CD4-positive, alpha-beta T cell treated with Interleukin-17A for 4 hours (primary cell): ENCODE measurements around the gene CCDC57.

Source experiments
- DNase-seq: peaks from one replicate; pipeline ENCODE4 v3.0.0-alpha.2; 2020; ENCODE audit warnings: mixed read lengths

Gene CCDC57

GRCh38 chr17:82234211-82235055 lies 21.8 kb upstream of the CCDC57 start:
- no peak for DNase-seq

- no peak for DNase-seq
Measured at GRCh38 chr17:82232876-82233785, 20.5 kb upstream of the CCDC57 start.

- no peak for DNase-seq
Measured at GRCh38 chr17:82232322-82232820, 19.7 kb upstream of the CCDC57 start.

GRCh38 chr17:82231562-82232321 lies 19.1 kb upstream of the CCDC57 start:
- DNase-seq = peak; percentile 43

GRCh38 chr17:82231312-82231561 lies 18.6 kb upstream of the CCDC57 start:
- DNase-seq = no peak

- DNase-seq = peak; percentile 60
Measured at GRCh38 chr17:82230609-82231311, 18.1 kb upstream of the CCDC57 start.

- DNase-seq = no peak
Measured at GRCh38 chr17:82229698-82230608, 17.3 kb upstream of the CCDC57 start.

GRCh38 chr17:82228842-82229697 lies 16.4 kb upstream of the CCDC57 start, which contains the start of gene SLC16A3:
SLC16A3 (plus strand) TSS chr17:82229042; CDS start chr17:82236009, 6,967 bp downstream.
- peak; percentile 78 for DNase-seq

- DNase-seq = peak; percentile 72
Measured at GRCh38 chr17:82228278-82228841, 15.7 kb upstream of the CCDC57 start.

- no peak for DNase-seq
Measured at GRCh38 chr17:82227629-82228277, 15.1 kb upstream of the CCDC57 start.

GRCh38 chr17:82226809-82227628 lies 14.4 kb upstream of the CCDC57 start:
- no peak for DNase-seq

GRCh38 chr17:82226146-82226808 lies 13.6 kb upstream of the CCDC57 start:
- no peak for DNase-seq

- no peak for DNase-seq
Measured at GRCh38 chr17:82225368-82226029, 12.9 kb upstream of the CCDC57 start.

- no peak for DNase-seq
Measured at GRCh38 chr17:82224666-82225065, 12.0 kb upstream of the CCDC57 start.

- DNase-seq = no peak
Measured at GRCh38 chr17:82223517-82223916, 10.9 kb upstream of the CCDC57 start.

- DNase-seq = no peak
Measured at GRCh38 chr17:82222816-82223215, 10.2 kb upstream of the CCDC57 start.

- DNase-seq = no peak
Measured at GRCh38 chr17:82221341-82221902, 8.8 kb upstream of the CCDC57 start.
